Loucy (cell line): ENCODE measurements around the gene MTHFSD.

Experiments
- CTCF ChIP-seq: fragments of 200-600 bp; sonication (generic); conservative IDR thresholded peaks from 2 replicates; pipeline ENCODE4 v1.5.1; 2014; ENCODE audit warnings: mild to moderate bottlenecking, antibody characterized with exemption, low read length
- EZH2phosphoT487 ChIP-seq: fragments of 200-600 bp; IDR thresholded peaks from 2 replicates; pipeline ENCODE4 v1.6.1; 2018; ENCODE audit warnings: antibody characterized with exemption, mild to moderate bottlenecking, moderate library complexity, borderline replicate concordance

- TF ChIP-seq CTCF = no peak
- TF ChIP-seq EZH2phosphoT487 = no peak
These were observed 15.8 kb upstream of the MTHFSD start for GRCh38 chr16:86570558-86571529.
